ENCODE data around the gene BBS9. TPM values are rescaled to one million over a fixed set of nuclear protein-coding genes. Genes with fewer than 3 reads are reported as not detected.

Gene BBS9
- total and polyA plus RNA-seq, 2 of the 4 experiments (the other 2 are of a cell fraction): 7.9 to 9.5 TPM

- H2BK120ac ChIP-seq (ENCODE audit: low read depth, low read length): no peak overlapping the region
- H3K18ac ChIP-seq (ENCODE audit: low read depth, low read length): no peak overlapping the region
- H2BK5ac ChIP-seq (ENCODE audit: low read depth, low read length, poor library complexity, severe bottlenecking): no peak overlapping the region
- H2BK15ac ChIP-seq (ENCODE audit: low read depth, low read length): no peak overlapping the region
- no peak for TF ChIP-seq CEBPB (IDR thresholded peaks at IDR 0.05; ENCODE audit: low read depth, low read length)
- TF ChIP-seq RAD21 (IDR thresholded peaks at IDR 0.05; ENCODE audit: low read length): no peak
- TF ChIP-seq ELK1 (IDR thresholded peaks at IDR 0.05; ENCODE audit: borderline replicate concordance, low read depth, low read length): no peak
- no peaks in the 10 kb centered on the region for H4K20me1 ChIP-seq (ENCODE audit: insufficient read depth, low read length)
- no peak overlapping the region for H2AK9ac ChIP-seq (replicated peaks; ENCODE audit: low read depth, low read length, poor library complexity)
- no peaks in the 10 kb centered on the region for H3K79me1 ChIP-seq (ENCODE audit: low read depth in 1 of 2, low read length in 2 of 2)
- no peak overlapping the region for H2BK20ac ChIP-seq (ENCODE audit: low read depth, low read length)
- intact Hi-C loops (cut with micrococcal nuclease) (no loop called here), dilution Hi-C loops (cut with HindIII; ENCODE audit: low sequenced_read_pairs, unreplicated experiment) (no loop called here), in situ Hi-C loops (cut with MboI; ENCODE audit: low sequenced_read_pairs) (no loop called here)
- no peak overlapping the region for H2AK5ac ChIP-seq (ENCODE audit: low read depth, low read length)
- ATAC-seq (ENCODE audit: low read depth) (no peak), DNase-seq (no peak)
- CTCF ChIA-PET: interaction anchor here (0.6 kb wide), 3 partner anchors 57 to 111 kb away, joined by 3 to 4 read pairs (median 3); no protein-coding TSS in a partner anchor
- H3K9me1 ChIP-seq (ENCODE audit: insufficient read depth, low read length): no peaks in the 10 kb centered on the region
- H2AFZ ChIP-seq (replicated peaks; ENCODE audit: low read length, poor library complexity): no peak overlapping the region
- H3K14ac ChIP-seq (replicated peaks; ENCODE audit: low read depth, low read length): no peak overlapping the region
- no peak overlapping the region for H3K27ac ChIP-seq (ENCODE audit: insufficient read depth, low read length)
- H3K36me3 ChIP-seq (ENCODE audit: control insufficient read depth, insufficient read depth, low read length): no peaks in the 10 kb centered on the region
- H4K8ac ChIP-seq (ENCODE audit: low read depth in 2 of 2, low read length in 2 of 2): no peak overlapping the region
- no peaks in the 10 kb centered on the region for H3K9me3 ChIP-seq (ENCODE audit: control insufficient read depth, insufficient read depth, low read length)
- no peak overlapping the region for H4K91ac ChIP-seq (ENCODE audit: insufficient read depth, low read depth, low read length)
- no peaks in the 10 kb centered on the region for H3K4me1 ChIP-seq (ENCODE audit: control insufficient read depth, insufficient read depth, low read length)
- 100% methylated on average over 1 of the region's 2 CpGs; no CpG with 5 or more reads in 1 of the 2 experiments for WGBS, 2 experiments (ENCODE audit: extremely low coverage in 2 of 2, insufficient read length in 1 of 2)
- no peak overlapping the region for H3K56ac ChIP-seq (ENCODE audit: extremely low read depth, insufficient read depth, low read length)
- no peak overlapping the region for H3K4me2 ChIP-seq (ENCODE audit: low read depth, low read length)
- no TSS peak for BruUV-seq (replicated peaks)
- no peak overlapping the region for H3K4ac ChIP-seq (ENCODE audit: low read depth, low read length)
- H4K5ac ChIP-seq (ENCODE audit: low read depth, low read length): no peak overlapping the region
- H3K4me3 ChIP-seq (ENCODE audit: insufficient read depth, low read depth, low read length): no peak overlapping the region
- no peak overlapping the region for H3K9ac ChIP-seq (ENCODE audit: low read depth, low read length)
- no peak overlapping the region for H3K23ac ChIP-seq (ENCODE audit: low read depth, low read length)
- peaks cover 3% of the 10 kb centered on the region for H3K27me3 ChIP-seq (ENCODE audit: control insufficient read depth, insufficient read depth, low read length)
- POLR2A ChIA-PET (ENCODE audit: unreplicated experiment): no interaction called here
These were observed 302.2 kb downstream of the BBS9 start for GRCh38 chr7:33431543-33431942.
